PFSK-1 (cell line): ENCODE data around the gene BCAS2.

Source experiments
- POLR2AphosphoS5 ChIP-seq: IDR thresholded peaks from 2 replicates; pipeline ENCODE4 v1.6.1; 2012; ENCODE audit warnings: low read depth, mild to moderate bottlenecking, control low read depth, low read length, moderate library complexity
- REST ChIP-seq, 2 experiments: IDR thresholded peaks; 2 replicates each; pipeline versions ENCODE4 v1.6.1 to v1.8.0; 2011 to 2012; ENCODE audit warnings: low read depth in 2 of 2, low read length in 2 of 2, control low read depth in 1 of 2, inconsistent platforms in 1 of 2, mild to moderate bottlenecking in 1 of 2, moderate library complexity in 1 of 2; ENCODE audit not compliant: insufficient read depth in 1 of 2

DNA sequence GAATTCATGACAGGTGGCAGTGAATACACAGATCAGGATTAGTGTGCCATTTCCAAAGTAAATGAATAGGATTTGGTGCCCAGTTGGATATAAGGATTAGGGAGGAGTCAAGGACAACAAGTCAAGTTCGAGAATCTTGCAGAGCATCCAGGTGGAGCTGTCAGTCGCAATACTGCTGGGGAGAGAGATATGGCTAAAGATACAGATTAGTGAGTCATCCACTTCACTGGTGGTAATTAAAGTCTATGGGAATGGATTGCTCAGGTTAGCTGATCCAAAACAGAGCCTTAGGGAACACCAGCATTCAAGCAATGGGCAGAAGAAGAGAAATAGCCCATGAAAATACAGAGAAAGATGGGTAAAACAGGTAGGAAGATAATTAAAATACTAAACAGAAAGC lies 26.8 kb downstream of the BCAS2 start:
- TF ChIP-seq POLR2AphosphoS5 (no peak), REST (IDR thresholded peaks at IDR 0.05; ENCODE audit: insufficient read depth in 1 of 2, low read depth in 2 of 2, low read length in 2 of 2) (no peak)
